ENCODE data around the gene INMT.

The INMT gene

GRCh38 chr7:30721211-30721610 is 30.7 kb upstream of the INMT start:
- peaks cover 35% of the 10 kb centered on the region for H3K36me3 Mint-ChIP-seq
- H3K27me3 Mint-ChIP-seq = no peaks in the 10 kb centered on the region
- peaks cover 12% of the 10 kb centered on the region for H3K9me3 Mint-ChIP-seq
- H3K4me1 Mint-ChIP-seq = peaks cover 21% of the 10 kb centered on the region
- H3K4me3 Mint-ChIP-seq = no peak overlapping the region
- H3K27ac Mint-ChIP-seq = no peak overlapping the region

- peaks cover 30% of the 10 kb centered on the region for H3K36me3 Mint-ChIP-seq
- no peak overlapping the region for H3K27ac Mint-ChIP-seq
- H3K4me1 Mint-ChIP-seq = peaks cover 31% of the 10 kb centered on the region
- H3K9me3 Mint-ChIP-seq = peaks cover 8% of the 10 kb centered on the region
- H3K4me3 Mint-ChIP-seq = no peak overlapping the region
- no peaks in the 10 kb centered on the region for H3K27me3 Mint-ChIP-seq
These were observed 29.7 kb upstream of the INMT start for GRCh38 chr7:30722187-30722586.

GRCh38 chr7:30722671-30723070 is 29.3 kb upstream of the INMT start:
- H3K27me3 Mint-ChIP-seq = no peaks in the 10 kb centered on the region
- no peak overlapping the region for H3K4me3 Mint-ChIP-seq
- H3K4me1 Mint-ChIP-seq = peaks cover 36% of the 10 kb centered on the region
- H3K9me3 Mint-ChIP-seq = peaks cover 6% of the 10 kb centered on the region
- H3K36me3 Mint-ChIP-seq = peaks cover 27% of the 10 kb centered on the region
- H3K27ac Mint-ChIP-seq = peak overlapping the region; percentile 27

- peaks cover 6% of the 10 kb centered on the region for H3K9me3 Mint-ChIP-seq
- H3K27ac Mint-ChIP-seq = no peak overlapping the region
- H3K36me3 Mint-ChIP-seq = peaks cover 16% of the 10 kb centered on the region
- H3K4me1 Mint-ChIP-seq = peaks cover 47% of the 10 kb centered on the region
- no peak overlapping the region for H3K4me3 Mint-ChIP-seq
- H3K27me3 Mint-ChIP-seq = no peaks in the 10 kb centered on the region
These were observed 28.2 kb upstream of the INMT start for GRCh38 chr7:30723776-30724175.

- Mint-ChIP-seq H3K4me3 (peak overlapping the region; percentile 87), H3K4me1 (peaks cover 63% of the 10 kb centered on the region), H3K36me3 (peaks cover 1% of the 10 kb centered on the region), H3K27ac (peak overlapping the region; percentile 95), H3K27me3 (no peaks in the 10 kb centered on the region), H3K9me3 (no peaks in the 10 kb centered on the region)
These were observed 25.5 kb upstream of the INMT start for GRCh38 chr7:30726296-30727006.

- Mint-ChIP-seq H3K4me1 (peaks cover 72% of the 10 kb centered on the region), H3K27ac (peak overlapping the region; percentile 95), H3K4me3 (peak overlapping the region; percentile 87), H3K9me3 (no peaks in the 10 kb centered on the region), H3K27me3 (no peaks in the 10 kb centered on the region), H3K36me3 (peaks cover 3% of the 10 kb centered on the region)
These were observed 24.6 kb upstream of the INMT start for GRCh38 chr7:30727061-30727945.

GRCh38 chr7:30728591-30729100 is 23.3 kb upstream of the INMT start:
- H3K36me3 Mint-ChIP-seq = peaks cover 3% of the 10 kb centered on the region
- no peaks in the 10 kb centered on the region for H3K27me3 Mint-ChIP-seq
- peaks cover 75% of the 10 kb centered on the region for H3K4me1 Mint-ChIP-seq
- H3K4me3 Mint-ChIP-seq = peak overlapping the region; percentile 34
- H3K9me3 Mint-ChIP-seq = no peaks in the 10 kb centered on the region
- H3K27ac Mint-ChIP-seq = peak overlapping the region; percentile 25

- no peak overlapping the region for H3K27ac Mint-ChIP-seq
These were observed 22.3 kb upstream of the INMT start for GRCh38 chr7:30729642-30730041.

GRCh38 chr7:30730097-30730496 is 21.8 kb upstream of the INMT start:
- no peak overlapping the region for H3K27ac Mint-ChIP-seq
- H3K9me3 Mint-ChIP-seq = no peaks in the 10 kb centered on the region
- H3K36me3 Mint-ChIP-seq = peaks cover 1% of the 10 kb centered on the region
- no peaks in the 10 kb centered on the region for H3K27me3 Mint-ChIP-seq
- no peak overlapping the region for H3K4me3 Mint-ChIP-seq
- peaks cover 72% of the 10 kb centered on the region for H3K4me1 Mint-ChIP-seq

More at GRCh38 chr7:30729642-30730041, 22.3 kb upstream of the INMT start:
- Mint-ChIP-seq H3K4me1 (peaks cover 72% of the 10 kb centered on the region), H3K4me3 (no peak overlapping the region), H3K27me3 (no peaks in the 10 kb centered on the region), H3K36me3 (peaks cover 1% of the 10 kb centered on the region), H3K9me3 (no peaks in the 10 kb centered on the region)

- no peaks in the 10 kb centered on the region for H3K9me3 Mint-ChIP-seq
- no peaks in the 10 kb centered on the region for H3K27me3 Mint-ChIP-seq
- H3K4me3 Mint-ChIP-seq = no peak overlapping the region
- H3K4me1 Mint-ChIP-seq = peaks cover 64% of the 10 kb centered on the region
- H3K27ac Mint-ChIP-seq = no peak overlapping the region
- peaks cover 1% of the 10 kb centered on the region for H3K36me3 Mint-ChIP-seq
These were observed 20.9 kb upstream of the INMT start for GRCh38 chr7:30730996-30731395.

- Mint-ChIP-seq H3K27ac (no peak overlapping the region), H3K36me3 (peaks cover 1% of the 10 kb centered on the region), H3K27me3 (no peaks in the 10 kb centered on the region), H3K4me1 (peaks cover 58% of the 10 kb centered on the region), H3K4me3 (no peak overlapping the region), H3K9me3 (no peaks in the 10 kb centered on the region)
These were observed 20.4 kb upstream of the INMT start for GRCh38 chr7:30731581-30731980.

GRCh38 chr7:30732606-30733005 is 19.3 kb upstream of the INMT start:
- Mint-ChIP-seq H3K4me3 (no peak overlapping the region), H3K27ac (no peak overlapping the region), H3K9me3 (no peaks in the 10 kb centered on the region), H3K36me3 (peaks cover 1% of the 10 kb centered on the region), H3K27me3 (no peaks in the 10 kb centered on the region), H3K4me1 (peaks cover 54% of the 10 kb centered on the region)

GRCh38 chr7:30733216-30733615 is 18.7 kb upstream of the INMT start:
- Mint-ChIP-seq H3K27me3 (no peaks in the 10 kb centered on the region), H3K4me3 (no peak overlapping the region), H3K36me3 (peaks cover 1% of the 10 kb centered on the region), H3K9me3 (no peaks in the 10 kb centered on the region), H3K4me1 (peaks cover 54% of the 10 kb centered on the region), H3K27ac (no peak overlapping the region)

GRCh38 chr7:30733691-30734090 is 18.2 kb upstream of the INMT start:
- no peaks in the 10 kb centered on the region for H3K9me3 Mint-ChIP-seq

GRCh38 chr7:30734497-30734896 is 17.4 kb upstream of the INMT start:
- Mint-ChIP-seq H3K9me3 (no peaks in the 10 kb centered on the region), H3K36me3 (peaks cover 1% of the 10 kb centered on the region), H3K27ac (no peak overlapping the region), H3K4me1 (peaks cover 57% of the 10 kb centered on the region), H3K4me3 (no peak overlapping the region), H3K27me3 (no peaks in the 10 kb centered on the region)

More at GRCh38 chr7:30733691-30734090, 18.2 kb upstream of the INMT start:
- H3K36me3 Mint-ChIP-seq = peaks cover 1% of the 10 kb centered on the region
- no peaks in the 10 kb centered on the region for H3K27me3 Mint-ChIP-seq
- no peak overlapping the region for H3K4me3 Mint-ChIP-seq
- H3K27ac Mint-ChIP-seq = no peak overlapping the region
- peaks cover 54% of the 10 kb centered on the region for H3K4me1 Mint-ChIP-seq

GRCh38 chr7:30735631-30736030 is 16.3 kb upstream of the INMT start:
- peaks cover 57% of the 10 kb centered on the region for H3K4me1 Mint-ChIP-seq
- H3K9me3 Mint-ChIP-seq = no peaks in the 10 kb centered on the region
- peaks cover 1% of the 10 kb centered on the region for H3K36me3 Mint-ChIP-seq
- no peaks in the 10 kb centered on the region for H3K27me3 Mint-ChIP-seq
- no peak overlapping the region for H3K27ac Mint-ChIP-seq
- no peak overlapping the region for H3K4me3 Mint-ChIP-seq

Measured in activated naive CD4-positive, alpha-beta T cell treated with anti-CD3 and anti-CD28 coated beads, Interleukin-2, amount 50 U/mL, for 24 hours (primary cell).